22Rv1 (cell line): ENCODE data around the gene PPA2.

Experiments
- H3K27ac ChIP-seq: fragments of 450-650 bp; 2 replicates; pipeline ENCODE4 v1.5.1; 2017
- ZFX ChIP-seq: fragments of 450-650 bp; IDR thresholded peaks from 2 replicates; pipeline ENCODE4 v1.6.1; 2017; ENCODE audit warnings: antibody characterized with exemption, borderline replicate concordance
- TF ChIP-seq, protein P1 (sequence below): fragments of 450-650 bp; IDR thresholded peaks from 2 replicates; pipeline ENCODE4 v1.5.1; 2017; ENCODE audit warnings: mild to moderate bottlenecking

Gene PPA2

DNA sequence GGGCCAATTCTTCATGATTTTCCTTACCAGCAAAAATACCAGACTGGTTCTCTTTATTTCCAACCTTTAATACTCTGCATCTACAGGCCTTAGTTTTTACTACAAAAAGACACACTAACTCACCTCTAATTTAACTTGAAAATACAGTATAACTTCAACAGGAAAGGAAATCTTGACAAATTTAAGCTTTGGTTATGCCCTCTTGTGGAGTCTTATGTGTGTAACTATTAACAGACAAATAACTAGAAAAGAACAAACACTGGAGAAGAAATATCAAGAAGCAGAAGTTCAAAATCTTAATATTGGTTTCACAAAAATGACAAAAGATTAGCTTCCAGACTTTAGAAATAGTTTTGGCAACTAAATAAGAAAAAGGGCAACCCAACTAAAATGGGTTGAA is 33.0 kb downstream of the PPA2 start:
- TF ChIP-seq ZFX = no peak
- TF ChIP-seq, protein P1, sequence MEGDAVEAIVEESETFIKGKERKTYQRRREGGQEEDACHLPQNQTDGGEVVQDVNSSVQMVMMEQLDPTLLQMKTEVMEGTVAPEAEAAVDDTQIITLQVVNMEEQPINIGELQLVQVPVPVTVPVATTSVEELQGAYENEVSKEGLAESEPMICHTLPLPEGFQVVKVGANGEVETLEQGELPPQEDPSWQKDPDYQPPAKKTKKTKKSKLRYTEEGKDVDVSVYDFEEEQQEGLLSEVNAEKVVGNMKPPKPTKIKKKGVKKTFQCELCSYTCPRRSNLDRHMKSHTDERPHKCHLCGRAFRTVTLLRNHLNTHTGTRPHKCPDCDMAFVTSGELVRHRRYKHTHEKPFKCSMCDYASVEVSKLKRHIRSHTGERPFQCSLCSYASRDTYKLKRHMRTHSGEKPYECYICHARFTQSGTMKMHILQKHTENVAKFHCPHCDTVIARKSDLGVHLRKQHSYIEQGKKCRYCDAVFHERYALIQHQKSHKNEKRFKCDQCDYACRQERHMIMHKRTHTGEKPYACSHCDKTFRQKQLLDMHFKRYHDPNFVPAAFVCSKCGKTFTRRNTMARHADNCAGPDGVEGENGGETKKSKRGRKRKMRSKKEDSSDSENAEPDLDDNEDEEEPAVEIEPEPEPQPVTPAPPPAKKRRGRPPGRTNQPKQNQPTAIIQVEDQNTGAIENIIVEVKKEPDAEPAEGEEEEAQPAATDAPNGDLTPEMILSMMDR = no peak
- no peak overlapping the region for H3K27ac ChIP-seq

DNA sequence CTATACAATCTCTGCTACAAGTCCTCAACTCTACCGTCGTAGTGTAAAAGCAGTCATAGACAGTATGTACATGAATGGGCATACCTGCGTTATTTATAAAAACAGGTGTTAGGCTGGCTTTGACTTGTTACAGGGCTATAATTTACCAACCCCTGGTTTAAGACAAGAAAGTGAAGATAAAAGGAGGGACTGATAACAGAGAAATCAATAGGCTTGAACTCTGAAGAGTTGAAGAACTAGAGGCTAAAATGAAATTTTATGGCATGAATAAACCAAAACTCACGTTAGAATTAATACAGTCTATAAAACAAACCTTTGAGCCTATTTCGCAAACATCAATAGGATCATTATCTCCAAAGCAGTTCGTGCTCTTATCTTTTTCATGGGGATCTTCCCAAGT is 36.2 kb downstream of the PPA2 start:
- no peak overlapping the region for H3K27ac ChIP-seq
- TF ChIP-seq, protein P1 = no peak
- TF ChIP-seq ZFX = no peak

DNA sequence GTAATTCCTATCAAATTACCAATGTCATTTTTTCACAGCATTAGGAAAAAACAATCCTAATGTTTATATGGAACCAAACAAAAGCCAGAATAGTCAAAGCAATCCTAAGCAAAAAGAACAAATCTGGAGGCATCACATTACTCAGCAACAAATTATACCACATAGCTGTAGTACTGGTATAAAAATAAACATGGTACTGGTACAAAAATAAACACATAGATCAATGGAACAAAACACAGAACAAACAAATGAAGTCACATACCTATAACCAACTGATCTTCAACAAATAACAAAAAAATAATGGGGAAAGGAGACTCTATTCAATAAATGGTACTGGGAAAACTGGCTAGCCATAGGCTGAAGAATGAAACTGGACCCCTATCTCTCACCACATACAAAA is 37.4 kb downstream of the PPA2 start:
- no peak overlapping the region for H3K27ac ChIP-seq
- TF ChIP-seq, protein P1 = no peak
- no peak for TF ChIP-seq ZFX

DNA sequence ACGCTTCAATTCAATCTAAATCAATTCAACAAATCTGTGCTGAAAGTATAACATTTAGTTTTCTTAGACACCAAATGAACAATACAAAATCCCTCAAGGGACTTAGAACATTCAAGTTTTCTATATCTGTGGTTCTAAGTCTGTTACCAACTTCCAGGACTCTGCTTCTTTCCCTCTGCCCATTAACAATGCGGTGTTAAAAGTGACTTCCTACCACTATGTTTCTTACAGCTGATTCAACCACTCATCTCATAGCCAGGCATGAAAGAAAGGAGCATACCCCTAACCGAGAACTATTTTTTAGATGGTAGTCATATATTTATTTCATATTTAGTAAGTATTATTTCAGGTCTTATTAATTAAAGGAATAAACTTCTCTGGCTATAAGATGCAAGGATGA is 38.9 kb downstream of the PPA2 start:
- H3K27ac ChIP-seq = no peak overlapping the region
- TF ChIP-seq ZFX = no peak
- TF ChIP-seq, protein P1 = no peak

DNA sequence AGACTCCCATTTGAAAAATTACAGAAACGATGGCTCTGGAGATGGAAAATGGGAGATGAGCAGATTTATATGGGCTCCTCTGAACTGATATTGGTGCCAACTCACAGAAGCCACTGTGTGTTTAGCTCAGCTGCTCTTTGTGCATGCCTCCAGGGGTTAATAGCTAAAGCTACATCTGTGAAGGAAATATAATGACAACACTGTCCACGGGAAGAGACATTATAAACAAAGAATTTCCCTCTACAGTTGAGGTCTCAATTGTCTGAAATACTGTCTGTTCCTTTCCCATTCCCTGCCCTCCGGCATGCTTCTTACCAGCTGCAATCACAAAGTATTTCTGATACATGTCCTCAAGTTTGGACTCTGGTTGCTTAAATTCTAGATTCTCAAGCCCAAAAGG is 40.4 kb downstream of the PPA2 start:
- TF ChIP-seq, protein P1 = no peak
- no peak for TF ChIP-seq ZFX
- no peak overlapping the region for H3K27ac ChIP-seq

DNA sequence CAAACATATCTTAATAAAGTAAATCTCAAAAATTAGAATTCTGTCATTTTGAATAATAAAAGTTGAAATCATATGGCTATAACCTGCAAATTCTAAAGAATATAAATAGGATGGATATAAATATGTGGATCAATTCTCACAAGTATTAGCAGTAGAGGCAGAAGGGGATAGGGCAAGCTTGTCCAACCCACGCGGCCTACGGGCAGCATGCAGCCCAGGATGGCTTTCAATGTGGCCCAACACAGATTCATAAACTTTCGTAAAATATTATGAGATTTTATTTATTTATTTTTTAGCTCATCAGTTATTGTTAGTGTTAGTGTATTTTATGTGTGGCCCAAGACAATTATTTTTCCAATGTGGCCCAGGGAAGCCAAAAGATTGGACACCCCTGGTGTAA is 41.4 kb downstream of the PPA2 start:
- H3K27ac ChIP-seq = no peak overlapping the region
- TF ChIP-seq, protein P1 = no peak
- no peak for TF ChIP-seq ZFX

DNA sequence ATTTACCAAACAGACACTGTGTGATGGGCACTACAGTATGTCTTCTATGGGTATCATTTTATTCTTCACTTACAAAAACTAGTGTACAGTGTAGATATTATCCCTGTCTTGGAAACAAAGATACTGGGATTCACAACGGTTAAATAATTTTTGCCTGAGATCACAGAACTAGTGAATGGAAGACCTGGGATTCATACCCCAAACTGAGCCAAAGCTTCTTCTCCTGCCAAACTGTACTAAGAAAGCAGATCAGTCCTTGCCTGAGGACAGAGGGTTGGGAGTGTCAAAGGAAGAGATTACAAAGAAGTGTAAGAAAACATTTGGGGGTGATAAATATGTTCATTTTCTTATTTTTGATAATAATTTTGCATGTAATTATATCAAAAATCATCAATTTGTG is 43.1 kb downstream of the PPA2 start:
- TF ChIP-seq, protein P1 = no peak
- TF ChIP-seq ZFX = no peak
- H3K27ac ChIP-seq = no peak overlapping the region
